H1 (cell line): ENCODE data around the gene USP20. TPM values are rescaled to one million over a fixed set of nuclear protein-coding genes. Genes with fewer than 3 reads are reported as not detected.

Experiments
- CTCF ChIA-PET: fragments of 300-600 bp; sonication (Branson Sonifier 250); formaldehyde crosslinking; loops from one replicate; lab custom pipeline; 2021; ENCODE audit not compliant: partially characterized antibody; lab: Charles Lee
- POLR2A ChIA-PET: fragments of 300-600 bp; sonication (Branson Sonifier 250); formaldehyde crosslinking; loops from one replicate; lab custom pipeline; 2021; ENCODE audit warnings: inconsistent platforms; ENCODE audit not compliant: partially characterized antibody; lab: Charles Lee
- DNase-seq, 2 experiments: peaks; one replicate each; pipeline versions ENCODE4 v3.0.0 to v3.0.0-alpha.2; 2010 to 2022; ENCODE audit warnings: low spot score in 2 of 2, low read depth in 1 of 2, mixed read lengths in 1 of 2
- FAIRE-seq: peaks from 2 replicates; lab custom pipeline; 2011; peaks lifted over from hg19 to GRCh38; lab: Jason Lieb, UNC
- H2AFZ ChIP-seq: 2 replicates; pipeline ENCODE4 v1.8.1; 2012; ENCODE audit warnings: low read length, inconsistent platforms
- H2AK5ac ChIP-seq: 2 replicates; pipeline ENCODE4 v1.6.1; 2013; ENCODE audit warnings: low read depth, low read length
- H2BK120ac ChIP-seq: replicated peaks from 2 replicates; pipeline ENCODE3; 2013; ENCODE audit warnings: low read depth, low read length, inconsistent platforms
- H2BK12ac ChIP-seq: 2 replicates; pipeline ENCODE4 v1.6.1; 2013; ENCODE audit warnings: low read depth, low read length
- H2BK15ac ChIP-seq: 2 replicates; pipeline ENCODE4 v1.6.1; 2013; ENCODE audit warnings: low read length
- H2BK20ac ChIP-seq: 2 replicates; pipeline ENCODE4 v1.6.1; 2013; ENCODE audit warnings: low read length
- H2BK5ac ChIP-seq: 2 replicates; pipeline ENCODE4 v1.6.1; 2013; ENCODE audit warnings: low read depth, low read length
- H3K14ac ChIP-seq: 2 replicates; pipeline ENCODE4 v1.6.1; 2013; ENCODE audit warnings: inconsistent platforms; ENCODE audit not compliant: insufficient read length
- H3K18ac ChIP-seq: 2 replicates; pipeline ENCODE4 v1.6.1; 2013; ENCODE audit warnings: low read length; ENCODE audit errors: extremely low read depth
- H3K23ac ChIP-seq: 2 replicates; pipeline ENCODE4 v1.6.1; 2013; ENCODE audit warnings: inconsistent platforms; ENCODE audit not compliant: insufficient read length
- H3K23me2 ChIP-seq: 2 replicates; pipeline ENCODE4 v1.6.1; 2013; ENCODE audit warnings: low read depth, low read length
- H3K27ac ChIP-seq: 2 replicates; pipeline ENCODE4 v1.6.1; 2011; ENCODE audit warnings: low read depth, low read length, inconsistent platforms
- H3K27me3 ChIP-seq, 4 experiments: replicated peaks in 1 of 4; 1 replicate in 1 of 4; 2 replicates in 3 of 4; pipeline versions ENCODE4 v1.6.1 to v1.8.1; 2011 to 2013; ENCODE audit warnings: low read length in 3 of 4, mild to moderate bottlenecking in 3 of 4, inconsistent platforms in 2 of 4, mixed read lengths in 2 of 4, moderate library complexity in 1 of 4; ENCODE audit not compliant: control insufficient read depth in 3 of 4, insufficient read depth in 3 of 4; ENCODE audit errors: extremely low read depth in 1 of 4
- H3K36me3 ChIP-seq, 4 experiments: 2 replicates each; pipeline versions ENCODE4 v1.6.1 to v1.8.1; 2011 to 2013; ENCODE audit warnings: mild to moderate bottlenecking in 4 of 4, low read length in 3 of 4, moderate library complexity in 2 of 4, control low read depth in 1 of 4, inconsistent platforms in 1 of 4; ENCODE audit not compliant: insufficient read depth in 4 of 4, control insufficient read depth in 2 of 4
- H3K4ac ChIP-seq: replicated peaks from 2 replicates; pipeline ENCODE3; 2013; ENCODE audit warnings: low read length, low read depth, mixed read lengths, inconsistent platforms; ENCODE audit not compliant: insufficient read length
- H3K4me1 ChIP-seq, 4 experiments: replicated peaks in 1 of 4; 1 replicate in 1 of 4; 2 replicates in 3 of 4; pipeline versions ENCODE4 v1.6.1 to v1.8.1; 2011 to 2013; ENCODE audit warnings: low read length in 3 of 4, inconsistent platforms in 2 of 4, mixed read lengths in 1 of 4; ENCODE audit not compliant: insufficient read depth in 4 of 4, control insufficient read depth in 3 of 4
- H3K4me2 ChIP-seq, 2 experiments: 2 replicates each; pipeline versions ENCODE4 v1.6.1 to v1.8.1; 2011 to 2013; ENCODE audit warnings: low read depth in 2 of 2, low read length in 2 of 2, control low read depth in 1 of 2, inconsistent platforms in 1 of 2, mild to moderate bottlenecking in 1 of 2; ENCODE audit not compliant: insufficient read depth in 1 of 2
- H3K4me3 ChIP-seq, 4 experiments: fragments of 200-600, 300-600 bp in 1 of 4; sonication (generic), shearing (Covaris generic), sonication (Bioruptor Twin) in 1 of 4; 2 replicates each; pipeline versions ENCODE4 v1.5.1 to v1.8.1; 2011 to 2016; ENCODE audit warnings: low read length in 4 of 4, low read depth in 3 of 4, control low read depth in 2 of 4, inconsistent platforms in 2 of 4, mild to moderate bottlenecking in 2 of 4, mixed read lengths in 1 of 4, moderate library complexity in 1 of 4; ENCODE audit not compliant: insufficient read depth in 2 of 4; ENCODE audit errors: extremely low read depth in 1 of 4
- H3K56ac ChIP-seq: replicated peaks from 2 replicates; pipeline ENCODE3; 2013; ENCODE audit warnings: low read depth, mild to moderate bottlenecking, mixed read lengths, low read length, inconsistent platforms; ENCODE audit not compliant: insufficient read length
- H3K79me1 ChIP-seq: 2 replicates; pipeline ENCODE4 v1.6.1; 2013; ENCODE audit warnings: low read depth, low read length, control low read depth
- H3K79me2 ChIP-seq, 2 experiments: 2 replicates each; pipeline versions ENCODE4 v1.6.1 to v1.8.1; 2012 to 2013; ENCODE audit warnings: low read length in 2 of 2, mild to moderate bottlenecking in 2 of 2, inconsistent platforms in 1 of 2; ENCODE audit not compliant: insufficient read depth in 2 of 2, control insufficient read depth in 1 of 2
- H3K9ac ChIP-seq, 4 experiments: replicated peaks in 1 of 4; 1 replicate in 1 of 4; 2 replicates in 3 of 4; pipeline versions ENCODE4 v1.6.1 to v1.8.1; 2011 to 2013; ENCODE audit warnings: low read depth in 3 of 4, low read length in 3 of 4, control low read depth in 2 of 4, mild to moderate bottlenecking in 2 of 4, moderate library complexity in 2 of 4, inconsistent platforms in 1 of 4; ENCODE audit errors: extremely low read depth in 1 of 4
- H3K9me3 ChIP-seq, 2 experiments: 2 replicates each; pipeline versions ENCODE4 v1.6.1 to v1.8.1; 2012 to 2013; ENCODE audit warnings: mild to moderate bottlenecking in 2 of 2, moderate library complexity in 2 of 2, control low read depth in 1 of 2, inconsistent platforms in 1 of 2, low read depth in 1 of 2, low read length in 1 of 2, mixed read lengths in 1 of 2; ENCODE audit not compliant: insufficient read depth in 2 of 2
- H4K20me1 ChIP-seq, 2 experiments: replicated peaks in 1 of 2; 2 replicates each; pipeline versions ENCODE3 to v1.8.1; 2011 to 2013; ENCODE audit warnings: inconsistent platforms in 2 of 2, low read length in 2 of 2, mild to moderate bottlenecking in 1 of 2; ENCODE audit not compliant: insufficient read depth in 2 of 2, control insufficient read depth in 1 of 2
- H4K5ac ChIP-seq: 2 replicates; pipeline ENCODE4 v1.6.1; 2013; ENCODE audit warnings: low read length, low read depth, mixed read lengths, inconsistent platforms; ENCODE audit not compliant: insufficient read length
- H4K8ac ChIP-seq: 2 replicates; pipeline ENCODE4 v1.8.0; 2013; ENCODE audit warnings: mild to moderate bottlenecking, moderate library complexity, low read length, inconsistent platforms; ENCODE audit not compliant: insufficient read depth; ENCODE audit errors: extremely low read depth
- H4K91ac ChIP-seq: replicated peaks from 2 replicates; pipeline ENCODE3; 2013; ENCODE audit warnings: low read length, mixed read lengths, inconsistent platforms; ENCODE audit not compliant: insufficient read length
- BRCA1 ChIP-seq: IDR thresholded peaks from 2 replicates; pipeline ENCODE4 v1.6.1; 2012; ENCODE audit warnings: low read depth, low read length, improper control_type of control experiment
- CREB1 ChIP-seq: IDR thresholded peaks from 2 replicates; pipeline ENCODE4 v1.6.1; 2012; ENCODE audit warnings: inconsistent platforms
- HDAC2 ChIP-seq, 2 experiments: fragments of 300-600 bp in 1 of 2; sonication (generic) in 1 of 2; IDR thresholded peaks; 2 replicates each; pipeline ENCODE4 v1.6.1; 2011 to 2012; ENCODE audit warnings: low read depth in 2 of 2, low read length in 2 of 2, mild to moderate bottlenecking in 2 of 2, moderate library complexity in 2 of 2, borderline replicate concordance in 1 of 2, inconsistent platforms in 1 of 2
- PHF8 ChIP-seq: fragments of 200-600 bp; sonication (generic); conservative IDR thresholded peaks from 2 replicates; pipeline ENCODE4 v1.7.1; 2012; ENCODE audit warnings: low read depth, mild to moderate bottlenecking, inconsistent platforms, low read length, moderate library complexity
- RAD21 ChIP-seq, 2 experiments: IDR thresholded peaks in 1 of 2; conservative IDR thresholded peaks in 1 of 2; 2 replicates each; pipeline ENCODE4 v1.6.1; 2011; ENCODE audit warnings: low read depth in 2 of 2, low read length in 2 of 2, improper control_type of control experiment in 1 of 2, inconsistent platforms in 1 of 2, mild to moderate bottlenecking in 1 of 2, moderate library complexity in 1 of 2
- RFX5 ChIP-seq: IDR thresholded peaks from 2 replicates; pipeline ENCODE4 v1.6.1; 2011; ENCODE audit warnings: low read depth, low read length, improper control_type of control experiment, borderline replicate concordance
- SIX5 ChIP-seq: IDR thresholded peaks from 2 replicates; pipeline ENCODE4 v1.6.1; 2011; ENCODE audit warnings: mild to moderate bottlenecking, low read depth, low read length
- SUZ12 ChIP-seq: fragments of 200-600 bp; sonication (generic); IDR thresholded peaks from 2 replicates; pipeline ENCODE4 v1.6.1; 2012; ENCODE audit warnings: mild to moderate bottlenecking, inconsistent platforms, low read length, moderate library complexity, mixed read lengths
- TAF1 ChIP-seq: IDR thresholded peaks from 2 replicates; pipeline ENCODE4 v1.6.1; 2011; ENCODE audit warnings: mild to moderate bottlenecking, low read depth, low read length
- TBP ChIP-seq: IDR thresholded peaks from 2 replicates; pipeline ENCODE4 v1.6.1; 2011; ENCODE audit warnings: low read depth, low read length, improper control_type of control experiment
- WGBS, 2 experiments: shearing (Covaris generic) in 1 of 2; methylation state at CpG; one replicate each; pipeline versions ENCODE4 v1.1.6 to v1.1.7; 2013 to 2015; ENCODE audit warnings: low lambda C conversion rate in 2 of 2, mixed read lengths in 2 of 2, inconsistent platforms in 1 of 2, low coverage in 1 of 2, missing lambda C conversion rate in 1 of 2; ENCODE audit not compliant: insufficient replicate concordance in 2 of 2, insufficient coverage in 1 of 2, insufficient read length in 1 of 2; ENCODE audit errors: extremely low coverage in 1 of 2, missing lambda C conversion rate in 1 of 2; 5-methylcytosine and 5-hydroxymethylcytosine counted together
- polyA plus RNA-seq, 7 experiments: library from polyadenylated mRNA; depleted of rRNA in 3 of 7; stranded (reverse) in 5 of 7; unstranded in 2 of 7; fragments of >200 nt in 5 of 7; fragments of 200-250 nt in 2 of 7; gene quantifications; 1 replicate in 5 of 7; 2 replicates in 1 of 7; 4 replicates in 1 of 7; pipeline versions ENCODE4 v1.2.1 to v1.2.3, GENCODE V29; 2011 to 2013; ENCODE audit warnings: missing spikeins in 2 of 7, mixed read lengths in 2 of 7
- total RNA-seq: library from RNA; stranded (reverse); fragmentation: NEBNext Ultra II Directional; extraction: Animal tissue kit (Norgen Biotek cat#: 25700); gene quantifications from 2 replicates; pipeline ENCODE4 v1.2.1, GENCODE V29; 2021

USP20 gene
- total and polyA plus RNA-seq, 2 of the 8 experiments (the other 6 are each of a cell fraction or from before 2014, with no cell fraction given): 13.4 to 23.0 TPM

GRCh38 chr9:129865668-129866320 is 30.5 kb downstream of the USP20 start:
- ChIA-PET CTCF (interaction anchor here (1.3 to 1.7 kb wide), 2 partner anchors 11 to 16 kb away, joined by 3 to 6 read pairs; no protein-coding TSS in a partner anchor), POLR2A (interaction anchor here (1.2 kb wide), 1 partner anchor 10 kb away, joined by 3 read pairs; no protein-coding TSS in a partner anchor)
- Histone ChIP-seq H3K79me1 (no peaks in the 10 kb centered on the region), H3K79me2 (no peaks in the 10 kb centered on the region), H4K91ac (no peak overlapping the region), H3K4me3 (no peak overlapping the region), H2BK120ac (no peak overlapping the region), H2AFZ (no peak overlapping the region), H2BK12ac (no peak overlapping the region), H2BK5ac (no peak overlapping the region), H3K56ac (no peak overlapping the region), H4K20me1 (no peaks in the 10 kb centered on the region), H3K9me3 (no peaks in the 10 kb centered on the region), H2BK15ac (no peak overlapping the region), H3K23ac (no peak overlapping the region), H4K8ac (no peak overlapping the region), H3K4ac (no peak overlapping the region), H3K4me1 (no peaks in the 10 kb centered on the region), H3K27ac (no peak overlapping the region), H3K9ac (no peak overlapping the region), H3K36me3 (peaks cover 0 to 6% (median 0%) of the 10 kb centered on the region in 4 experiments; a peak in 3 of 8 replicates), H4K5ac (no peak overlapping the region), H3K27me3 (no peaks in the 10 kb centered on the region), H2BK20ac (no peak overlapping the region), H3K4me2 (no peak overlapping the region), H3K18ac (no peak overlapping the region), H3K14ac (no peak overlapping the region), H2AK5ac (no peak overlapping the region), H3K23me2 (no peaks in the 10 kb centered on the region)
- no peak for DNase-seq
- WGBS, 2 experiments: 86% methylated on average over 13 of the region's 14 CpGs; no CpG with 5 or more reads in 1 of the 2 experiments
- no peak for FAIRE-seq
- TF ChIP-seq RAD21 (IDR thresholded peaks at IDR 0.05 in 1 of 2, conservative IDR thresholded peaks at IDR 0.05 in 1 of 2; ENCODE audit: low read depth in 2 of 2, low read length in 2 of 2) (no peak), RFX5 (no peak), SUZ12 (no peak), CREB1 (no peak), SIX5 (no peak), HDAC2 (IDR thresholded peaks at IDR 0.05; ENCODE audit: borderline replicate concordance in 1 of 2, low read depth in 2 of 2, low read length in 2 of 2) (no peak), TAF1 (no peak), TBP (no peak), PHF8 (no peak), BRCA1 (no peak)
